Activated naive CD8-positive, alpha-beta T cell treated with anti-CD3 and anti-CD28 coated beads, Interleukin-2, amount 50 U/mL, for 24 hours (primary cell): ENCODE results near the gene HSFX4.
"Not testable (repeated sequence)": the region's sequence is repeated elsewhere in the genome, so short reads cannot be mapped to it uniquely, and the experiment has no call there.

Experiments used
- ATAC-seq: fragments of 150-1000 bp; cut with Tn5 transposase; one replicate; pipeline ENCODE4 v1.10.0; 2021
- DNase-seq: peaks from one replicate; pipeline ENCODE4 v3.0.0; 2021
- H3K27ac Mint-ChIP-seq: one replicate; pipeline ENCODE4 v1.8.0; 2021; ENCODE audit warnings: mild to moderate bottlenecking, mixed read lengths
- H3K27me3 Mint-ChIP-seq: one replicate; pipeline ENCODE4 v1.8.0; 2021; ENCODE audit warnings: mixed read lengths
- H3K36me3 Mint-ChIP-seq: one replicate; pipeline ENCODE4 v1.8.0; 2021; ENCODE audit warnings: low read depth, mixed read lengths
- H3K4me1 Mint-ChIP-seq: one replicate; pipeline ENCODE4 v1.8.0; 2021; ENCODE audit warnings: mixed read lengths
- H3K4me3 Mint-ChIP-seq: one replicate; pipeline ENCODE4 v1.8.0; 2021; ENCODE audit warnings: mild to moderate bottlenecking, moderate library complexity, mixed read lengths
- H3K9me3 Mint-ChIP-seq: one replicate; pipeline ENCODE4 v1.8.0; 2021; ENCODE audit warnings: mixed read lengths

The HSFX4 gene

GRCh38 chrX:149946932-149947331 is 17.6 kb downstream of the HSFX4 start:
- not testable (repeated sequence) for H3K4me1 Mint-ChIP-seq, H3K27ac Mint-ChIP-seq, DNase-seq, ATAC-seq, H3K27me3 Mint-ChIP-seq, H3K4me3 Mint-ChIP-seq, H3K36me3 Mint-ChIP-seq, H3K9me3 Mint-ChIP-seq

- ATAC-seq (no peak), DNase-seq (no peak)
- H3K27ac Mint-ChIP-seq: no peak overlapping the region
- no peaks in the 10 kb centered on the region for H3K4me1 Mint-ChIP-seq
- no peaks in the 10 kb centered on the region for H3K36me3 Mint-ChIP-seq
- H3K27me3 Mint-ChIP-seq: no peaks in the 10 kb centered on the region
- no peak overlapping the region for H3K4me3 Mint-ChIP-seq
- H3K9me3 Mint-ChIP-seq: no peaks in the 10 kb centered on the region
Observed at GRCh38 chrX:149948016-149948415, 18.6 kb downstream of the HSFX4 start.

GRCh38 chrX:149949743-149950436 is 20.5 kb downstream of the HSFX4 start:
- H3K27me3 Mint-ChIP-seq: no peaks in the 10 kb centered on the region
- H3K4me1 Mint-ChIP-seq: peaks cover 3% of the 10 kb centered on the region
- no peak overlapping the region for H3K27ac Mint-ChIP-seq
- DNase-seq: no peak
- H3K36me3 Mint-ChIP-seq: peaks cover 2% of the 10 kb centered on the region
- no peak overlapping the region for H3K4me3 Mint-ChIP-seq
- ATAC-seq: no peak
- no peaks in the 10 kb centered on the region for H3K9me3 Mint-ChIP-seq

- Mint-ChIP-seq H3K27ac (no peak overlapping the region), H3K9me3 (no peaks in the 10 kb centered on the region), H3K4me3 (no peak overlapping the region), H3K4me1 (peaks cover 3% of the 10 kb centered on the region), H3K36me3 (peaks cover 2% of the 10 kb centered on the region), H3K27me3 (no peaks in the 10 kb centered on the region)
- no peak for ATAC-seq
- DNase-seq: no peak
Observed at GRCh38 chrX:149950681-149951080, 21.3 kb downstream of the HSFX4 start.

- H3K9me3 Mint-ChIP-seq: no peaks in the 10 kb centered on the region
- no peak overlapping the region for H3K27ac Mint-ChIP-seq
- H3K36me3 Mint-ChIP-seq: peaks cover 7% of the 10 kb centered on the region
- no peaks in the 10 kb centered on the region for H3K27me3 Mint-ChIP-seq
- H3K4me3 Mint-ChIP-seq: no peak overlapping the region
- no peaks in the 10 kb centered on the region for H3K4me1 Mint-ChIP-seq
- DNase-seq (no peak), ATAC-seq (no peak)
Observed at GRCh38 chrX:149961572-149961971, 32.2 kb downstream of the HSFX4 start.

GRCh38 chrX:149962010-149962409 is 32.6 kb downstream of the HSFX4 start:
- Mint-ChIP-seq H3K4me1 (no peaks in the 10 kb centered on the region), H3K36me3 (peaks cover 7% of the 10 kb centered on the region)
- ATAC-seq: no peak

GRCh38 chrX:149962859-149963757 is 33.7 kb downstream of the HSFX4 start:
- no peak overlapping the region for H3K27ac Mint-ChIP-seq
- H3K4me3 Mint-ChIP-seq: no peak overlapping the region
- ATAC-seq (peak; percentile 52), DNase-seq (no peak)
- peaks cover 4% of the 10 kb centered on the region for H3K4me1 Mint-ChIP-seq
- peaks cover 7% of the 10 kb centered on the region for H3K36me3 Mint-ChIP-seq
- H3K9me3 Mint-ChIP-seq: no peaks in the 10 kb centered on the region
- no peaks in the 10 kb centered on the region for H3K27me3 Mint-ChIP-seq

More at GRCh38 chrX:149962010-149962409, 32.6 kb downstream of the HSFX4 start:
- Mint-ChIP-seq H3K4me3 (no peak overlapping the region), H3K9me3 (no peaks in the 10 kb centered on the region), H3K27ac (no peak overlapping the region), H3K27me3 (no peaks in the 10 kb centered on the region)
- no peak for DNase-seq

- no peak overlapping the region for H3K27ac Mint-ChIP-seq
- no peaks in the 10 kb centered on the region for H3K27me3 Mint-ChIP-seq
- no peaks in the 10 kb centered on the region for H3K36me3 Mint-ChIP-seq
- no peaks in the 10 kb centered on the region for H3K4me1 Mint-ChIP-seq
- H3K9me3 Mint-ChIP-seq: no peaks in the 10 kb centered on the region
- no peak for ATAC-seq
- H3K4me3 Mint-ChIP-seq: no peak overlapping the region
- no peak for DNase-seq
Observed at GRCh38 chrX:149979126-149979644, 49.8 kb downstream of the HSFX4 start.
